ENCODE data around the gene AOC3. TPM values are rescaled to one million over a fixed set of nuclear protein-coding genes. Genes with fewer than 3 reads are reported as not detected.

AOC3 gene
- total and polyA plus RNA-seq, 2 of the 13 experiments (the other 11 are each of a cell fraction or from before 2014, with no cell fraction given) = 8.7 to 51.7 TPM

DNA sequence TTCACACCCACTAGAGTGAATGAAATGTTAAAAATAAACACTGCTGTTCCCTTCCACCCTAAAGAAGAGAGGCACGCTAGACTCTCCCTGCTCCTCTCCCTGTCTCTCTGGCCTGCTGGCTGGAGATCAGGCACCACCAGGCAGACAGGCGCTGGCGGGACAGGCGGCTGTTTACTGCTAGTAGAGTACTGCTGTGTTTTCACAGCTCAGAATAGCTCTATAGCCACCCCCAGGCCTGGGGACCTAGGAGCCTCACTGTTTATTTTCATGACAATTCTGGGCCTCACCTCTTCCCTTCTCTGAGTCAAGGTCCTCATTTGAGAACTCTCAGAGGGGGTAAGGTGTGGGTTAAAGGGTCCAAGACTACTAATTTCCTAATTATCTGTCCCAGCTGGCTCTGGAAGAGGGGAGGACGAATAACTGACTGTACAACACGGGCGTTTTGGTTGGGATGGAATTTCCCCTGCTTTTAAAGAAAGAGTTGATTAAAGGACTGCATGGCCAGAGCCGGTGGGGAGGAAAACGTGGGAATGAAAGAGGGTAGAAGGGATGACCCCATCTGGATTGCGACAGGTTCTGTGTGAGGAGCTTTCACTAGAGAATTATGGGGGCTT, 40.6 kb downstream of the AOC3 start (continued):
- no peak; the same call in 1 of the 2 replicates for TF ChIP-seq ZNF205 (CRISPR knock-in tag; IDR thresholded peaks at IDR 0.05)
- TF ChIP-seq MYC (CRISPR knock-in tag; IDR thresholded peaks at IDR 0.05; ENCODE audit: borderline replicate concordance) = no peak
- TF ChIP-seq, protein P1, sequence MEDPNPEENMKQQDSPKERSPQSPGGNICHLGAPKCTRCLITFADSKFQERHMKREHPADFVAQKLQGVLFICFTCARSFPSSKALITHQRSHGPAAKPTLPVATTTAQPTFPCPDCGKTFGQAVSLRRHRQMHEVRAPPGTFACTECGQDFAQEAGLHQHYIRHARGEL (CRISPR knock-in tag; IDR thresholded peaks at IDR 0.05) = no peak
- no peak for TF ChIP-seq HNRNPUL1 (IDR thresholded peaks at IDR 0.05; ENCODE audit: low read depth, low read length)
- TF ChIP-seq ZNF619 (CRISPR knock-in tag; IDR thresholded peaks at IDR 0.05) = peak; percentile 78; the same call in 1 of the 2 replicates
- TF ChIP-seq, protein P2, sequence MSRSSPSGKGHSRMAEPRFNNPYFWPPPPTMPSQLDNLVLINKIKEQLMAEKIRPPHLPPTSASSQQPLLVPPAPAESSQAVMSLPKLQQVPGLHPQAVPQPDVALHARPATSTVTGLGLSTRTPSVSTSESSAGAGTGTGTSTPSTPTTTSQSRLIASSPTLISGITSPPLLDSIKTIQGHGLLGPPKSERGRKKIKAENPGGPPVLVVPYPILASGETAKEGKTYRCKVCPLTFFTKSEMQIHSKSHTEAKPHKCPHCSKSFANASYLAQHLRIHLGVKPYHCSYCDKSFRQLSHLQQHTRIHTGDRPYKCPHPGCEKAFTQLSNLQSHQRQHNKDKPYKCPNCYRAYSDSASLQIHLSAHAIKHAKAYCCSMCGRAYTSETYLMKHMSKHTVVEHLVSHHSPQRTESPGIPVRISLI (CRISPR knock-in tag; IDR thresholded peaks at IDR 0.05; ENCODE audit: borderline replicate concordance) = no peak
- TF ChIP-seq ZNF776 (CRISPR knock-in tag; IDR thresholded peaks at IDR 0.05) = no peak
- TF ChIP-seq KAT8 (CRISPR knock-in tag; IDR thresholded peaks at IDR 0.05) = peak; percentile 39
- TF ChIP-seq, protein P3, sequence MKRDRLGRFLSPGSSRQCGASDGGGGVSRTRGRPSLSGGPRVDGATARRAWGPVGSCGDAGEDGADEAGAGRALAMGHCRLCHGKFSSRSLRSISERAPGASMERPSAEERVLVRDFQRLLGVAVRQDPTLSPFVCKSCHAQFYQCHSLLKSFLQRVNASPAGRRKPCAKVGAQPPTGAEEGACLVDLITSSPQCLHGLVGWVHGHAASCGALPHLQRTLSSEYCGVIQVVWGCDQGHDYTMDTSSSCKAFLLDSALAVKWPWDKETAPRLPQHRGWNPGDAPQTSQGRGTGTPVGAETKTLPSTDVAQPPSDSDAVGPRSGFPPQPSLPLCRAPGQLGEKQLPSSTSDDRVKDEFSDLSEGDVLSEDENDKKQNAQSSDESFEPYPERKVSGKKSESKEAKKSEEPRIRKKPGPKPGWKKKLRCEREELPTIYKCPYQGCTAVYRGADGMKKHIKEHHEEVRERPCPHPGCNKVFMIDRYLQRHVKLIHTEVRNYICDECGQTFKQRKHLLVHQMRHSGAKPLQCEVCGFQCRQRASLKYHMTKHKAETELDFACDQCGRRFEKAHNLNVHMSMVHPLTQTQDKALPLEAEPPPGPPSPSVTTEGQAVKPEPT (CRISPR knock-in tag; IDR thresholded peaks at IDR 0.05; ENCODE audit: low read depth) = no peak
- TF ChIP-seq WIZ (CRISPR knock-in tag; IDR thresholded peaks at IDR 0.05) = no peak
- no peak for TF ChIP-seq ISX (CRISPR knock-in tag; conservative IDR thresholded peaks at IDR 0.05)
- TF ChIP-seq, protein P4, sequence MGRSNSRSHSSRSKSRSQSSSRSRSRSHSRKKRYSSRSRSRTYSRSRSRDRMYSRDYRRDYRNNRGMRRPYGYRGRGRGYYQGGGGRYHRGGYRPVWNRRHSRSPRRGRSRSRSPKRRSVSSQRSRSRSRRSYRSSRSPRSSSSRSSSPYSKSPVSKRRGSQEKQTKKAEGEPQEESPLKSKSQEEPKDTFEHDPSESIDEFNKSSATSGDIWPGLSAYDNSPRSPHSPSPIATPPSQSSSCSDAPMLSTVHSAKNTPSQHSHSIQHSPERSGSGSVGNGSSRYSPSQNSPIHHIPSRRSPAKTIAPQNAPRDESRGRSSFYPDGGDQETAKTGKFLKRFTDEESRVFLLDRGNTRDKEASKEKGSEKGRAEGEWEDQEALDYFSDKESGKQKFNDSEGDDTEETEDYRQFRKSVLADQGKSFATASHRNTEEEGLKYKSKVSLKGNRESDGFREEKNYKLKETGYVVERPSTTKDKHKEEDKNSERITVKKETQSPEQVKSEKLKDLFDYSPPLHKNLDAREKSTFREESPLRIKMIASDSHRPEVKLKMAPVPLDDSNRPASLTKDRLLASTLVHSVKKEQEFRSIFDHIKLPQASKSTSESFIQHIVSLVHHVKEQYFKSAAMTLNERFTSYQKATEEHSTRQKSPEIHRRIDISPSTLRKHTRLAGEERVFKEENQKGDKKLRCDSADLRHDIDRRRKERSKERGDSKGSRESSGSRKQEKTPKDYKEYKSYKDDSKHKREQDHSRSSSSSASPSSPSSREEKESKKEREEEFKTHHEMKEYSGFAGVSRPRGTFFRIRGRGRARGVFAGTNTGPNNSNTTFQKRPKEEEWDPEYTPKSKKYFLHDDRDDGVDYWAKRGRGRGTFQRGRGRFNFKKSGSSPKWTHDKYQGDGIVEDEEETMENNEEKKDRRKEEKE (IDR thresholded peaks at IDR 0.05) = no peak
- no peak for TF ChIP-seq MLLT10 (CRISPR knock-in tag; IDR thresholded peaks at IDR 0.05)
- TF ChIP-seq ZNF333 (CRISPR knock-in tag; IDR thresholded peaks at IDR 0.05; ENCODE audit: borderline replicate concordance) = no peak
- no peak for TF ChIP-seq ZNF317 (CRISPR knock-in tag; IDR thresholded peaks at IDR 0.05)
- TF ChIP-seq ZFP36L1 (CRISPR knock-in tag; IDR thresholded peaks at IDR 0.05) = no peak
- TF ChIP-seq, protein P5, sequence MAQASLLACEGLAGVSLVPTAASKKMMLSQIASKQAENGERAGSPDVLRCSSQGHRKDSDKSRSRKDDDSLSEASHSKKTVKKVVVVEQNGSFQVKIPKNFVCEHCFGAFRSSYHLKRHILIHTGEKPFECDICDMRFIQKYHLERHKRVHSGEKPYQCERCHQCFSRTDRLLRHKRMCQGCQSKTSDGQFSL (CRISPR knock-in tag; IDR thresholded peaks at IDR 0.05) = no peak
- TF ChIP-seq, protein P6, sequence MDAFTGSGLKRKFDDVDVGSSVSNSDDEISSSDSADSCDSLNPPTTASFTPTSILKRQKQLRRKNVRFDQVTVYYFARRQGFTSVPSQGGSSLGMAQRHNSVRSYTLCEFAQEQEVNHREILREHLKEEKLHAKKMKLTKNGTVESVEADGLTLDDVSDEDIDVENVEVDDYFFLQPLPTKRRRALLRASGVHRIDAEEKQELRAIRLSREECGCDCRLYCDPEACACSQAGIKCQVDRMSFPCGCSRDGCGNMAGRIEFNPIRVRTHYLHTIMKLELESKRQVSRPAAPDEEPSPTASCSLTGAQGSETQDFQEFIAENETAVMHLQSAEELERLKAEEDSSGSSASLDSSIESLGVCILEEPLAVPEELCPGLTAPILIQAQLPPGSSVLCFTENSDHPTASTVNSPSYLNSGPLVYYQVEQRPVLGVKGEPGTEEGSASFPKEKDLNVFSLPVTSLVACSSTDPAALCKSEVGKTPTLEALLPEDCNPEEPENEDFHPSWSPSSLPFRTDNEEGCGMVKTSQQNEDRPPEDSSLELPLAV (CRISPR knock-in tag; conservative IDR thresholded peaks at IDR 0.05; ENCODE audit: low read depth) = no peak
- TF ChIP-seq HOXA5 (CRISPR knock-in tag; IDR thresholded peaks at IDR 0.05) = no peak; the same call in 1 of the 2 replicates

Measured in HepG2 (cell line).